GM18873 (cell line): ENCODE data around the gene ZBTB44.

ENCODE experiments used
- ATAC-seq: cut with Tn5 transposase; IDR thresholded peaks from one replicate; pipeline ENCODE4 v1.9.1; 2021; ENCODE audit warnings: mild to moderate bottlenecking, moderate library complexity, moderate number of reproducible peaks; ENCODE audit not compliant: unreplicated experiment, low FRiP score

The ZBTB44 gene

GRCh38 chr11:130180491-130180890 is 134.2 kb downstream of the ZBTB44 start:
- no peak for ATAC-seq

GRCh38 chr11:130179396-130180306 is 135.1 kb downstream of the ZBTB44 start:
- no peak for ATAC-seq

DNA sequence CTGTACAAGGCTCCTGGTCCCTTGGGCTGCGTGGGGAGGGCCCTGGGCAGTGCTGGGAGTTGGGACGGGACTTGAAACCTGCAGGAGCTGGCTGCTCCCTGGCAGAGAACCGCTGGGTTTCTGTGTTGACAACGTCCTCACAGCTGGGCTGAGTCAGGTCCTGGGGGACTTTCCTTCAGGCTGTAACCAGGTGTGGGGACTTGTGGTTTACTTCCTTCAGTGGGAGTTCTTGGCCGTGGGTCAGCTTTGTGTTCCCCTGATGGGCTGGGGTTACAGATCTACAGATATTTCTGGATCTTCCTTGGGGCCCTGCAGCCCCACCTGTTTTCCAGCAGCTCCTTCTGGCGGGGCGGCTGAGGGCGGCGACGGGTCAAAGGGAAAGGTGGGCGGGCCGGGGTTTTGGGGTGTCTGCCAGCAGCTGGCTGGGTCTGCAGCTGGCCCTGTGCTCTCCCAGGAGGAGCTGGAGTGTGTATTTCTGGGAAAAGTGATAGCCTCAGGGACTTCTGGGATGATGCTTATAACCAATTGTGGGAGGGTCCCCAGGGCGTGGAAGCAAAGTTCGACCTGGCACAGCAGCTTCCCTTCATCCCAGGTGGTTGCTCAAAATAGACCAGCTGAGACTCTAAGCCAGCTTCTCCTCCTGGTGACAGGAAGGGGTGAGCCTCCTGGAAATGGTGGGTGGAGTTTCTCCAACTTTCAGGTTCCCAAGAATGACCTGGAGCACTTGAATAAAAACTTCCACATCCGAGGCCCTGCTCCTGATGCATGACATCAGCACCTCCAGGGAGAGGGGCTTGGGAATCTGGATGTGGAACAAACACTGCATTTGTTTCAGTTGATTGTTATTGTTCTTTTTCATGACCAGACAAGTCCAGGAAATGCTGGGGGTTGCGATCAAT is 136.0 kb downstream of the ZBTB44 start:
- no peak for ATAC-seq

DNA sequence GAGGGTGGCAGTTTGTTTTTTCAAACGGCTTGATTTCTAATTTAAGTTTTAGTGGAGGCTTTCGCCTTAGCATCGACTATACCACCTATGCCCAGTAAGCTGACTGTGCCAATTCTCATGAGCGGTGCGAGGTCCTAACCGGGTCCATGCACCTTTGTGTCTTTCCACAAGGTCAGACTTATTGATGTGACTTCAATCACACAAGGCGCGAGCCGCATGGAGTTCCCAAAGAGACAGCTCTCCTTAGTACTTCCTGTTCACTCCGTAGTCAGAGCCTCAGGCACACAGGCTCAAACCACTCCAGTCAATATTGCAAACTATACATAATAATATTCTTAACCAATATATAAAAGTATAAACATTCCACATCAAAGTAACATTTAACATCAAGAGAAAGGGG is 136.9 kb downstream of the ZBTB44 start:
- no peak for ATAC-seq
